NCI-H146 (cell line): ENCODE data around the gene PRPSAP2.
A peak's percentile ranks its signal among the peaks of the same experiment; 100 is the strongest.

Source experiments
- DNase-seq: peaks from one replicate; lab custom pipeline; 2025; lab: John Stamatoyannopoulos, UW

The PRPSAP2 gene

GRCh38 chr17:18962494-18962815 is 104.5 kb downstream of the PRPSAP2 start:
- no peak for DNase-seq

GRCh38 chr17:18963126-18964017 is 105.4 kb downstream of the PRPSAP2 start:
- no peak for DNase-seq

- DNase-seq, result no peak
Measured at GRCh38 chr17:18964018-18964351, 106.1 kb downstream of the PRPSAP2 start.

- DNase-seq, result no peak
Measured at GRCh38 chr17:18964550-18964949, 106.6 kb downstream of the PRPSAP2 start.

- DNase-seq, result no peak
Measured at GRCh38 chr17:18965530-18966236, 107.8 kb downstream of the PRPSAP2 start.

- peak; percentile 46 for DNase-seq
Measured at GRCh38 chr17:18966831-18967624, 109.1 kb downstream of the PRPSAP2 start.

GRCh38 chr17:18967916-18968315 is 110.0 kb downstream of the PRPSAP2 start:
- no peak for DNase-seq

- no peak for DNase-seq
Measured at GRCh38 chr17:18968345-18968744, 110.4 kb downstream of the PRPSAP2 start.

- no peak for DNase-seq
Measured at GRCh38 chr17:18968945-18969887, 111.3 kb downstream of the PRPSAP2 start.

- DNase-seq, result no peak
Measured at GRCh38 chr17:18970582-18971480, 112.9 kb downstream of the PRPSAP2 start.

GRCh38 chr17:18971801-18972200 is 113.9 kb downstream of the PRPSAP2 start:
- no peak for DNase-seq

GRCh38 chr17:18974407-18975149 is 116.6 kb downstream of the PRPSAP2 start:
- no peak for DNase-seq

GRCh38 chr17:18975597-18975996 is 117.7 kb downstream of the PRPSAP2 start:
- no peak for DNase-seq

GRCh38 chr17:18976201-18976600 is 118.3 kb downstream of the PRPSAP2 start:
- no peak for DNase-seq

- DNase-seq, result no peak
Measured at GRCh38 chr17:18977021-18977420, 119.1 kb downstream of the PRPSAP2 start.

- DNase-seq, result no peak
Measured at GRCh38 chr17:18977646-18978045, 119.7 kb downstream of the PRPSAP2 start.

GRCh38 chr17:18978050-18978449 is 120.1 kb downstream of the PRPSAP2 start:
- DNase-seq, result no peak

- no peak for DNase-seq
Measured at GRCh38 chr17:18978655-18979054, 120.7 kb downstream of the PRPSAP2 start.
